ENCODE measurements around the gene EPO.

The EPO gene

DNA sequence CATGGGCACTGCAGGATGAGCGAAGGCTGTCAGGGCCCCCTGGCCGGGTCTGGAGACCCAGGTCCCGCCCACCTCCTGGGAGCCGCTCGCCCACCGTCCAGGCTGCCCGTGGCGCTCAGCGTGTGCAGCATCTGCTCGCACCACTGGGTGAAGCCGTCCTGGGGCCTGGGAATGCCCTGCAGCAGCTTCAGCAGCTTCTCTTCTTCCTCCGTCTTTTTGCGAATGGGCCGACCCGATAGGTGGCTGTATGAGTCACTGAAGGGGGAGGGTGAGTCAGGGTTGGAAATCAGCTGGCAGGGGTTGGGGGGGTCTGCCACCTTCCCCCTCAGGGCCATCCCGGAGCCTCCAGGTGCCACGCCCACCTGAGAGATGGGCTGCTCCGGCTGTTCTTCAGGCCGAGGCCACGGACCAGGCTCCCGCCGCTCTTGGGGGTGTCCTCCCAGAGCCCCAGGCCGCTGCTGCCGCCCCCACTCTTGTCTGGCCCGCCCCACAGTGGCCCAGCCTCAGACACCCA lies 38.0 kb upstream of the EPO start:
- in situ Hi-C loops (cut with MboI; ENCODE audit: low pct_unique_long_range_greater_than_20kb, low sequenced_read_pairs), result no loop called here
- DNase-seq, result no peak

DNA sequence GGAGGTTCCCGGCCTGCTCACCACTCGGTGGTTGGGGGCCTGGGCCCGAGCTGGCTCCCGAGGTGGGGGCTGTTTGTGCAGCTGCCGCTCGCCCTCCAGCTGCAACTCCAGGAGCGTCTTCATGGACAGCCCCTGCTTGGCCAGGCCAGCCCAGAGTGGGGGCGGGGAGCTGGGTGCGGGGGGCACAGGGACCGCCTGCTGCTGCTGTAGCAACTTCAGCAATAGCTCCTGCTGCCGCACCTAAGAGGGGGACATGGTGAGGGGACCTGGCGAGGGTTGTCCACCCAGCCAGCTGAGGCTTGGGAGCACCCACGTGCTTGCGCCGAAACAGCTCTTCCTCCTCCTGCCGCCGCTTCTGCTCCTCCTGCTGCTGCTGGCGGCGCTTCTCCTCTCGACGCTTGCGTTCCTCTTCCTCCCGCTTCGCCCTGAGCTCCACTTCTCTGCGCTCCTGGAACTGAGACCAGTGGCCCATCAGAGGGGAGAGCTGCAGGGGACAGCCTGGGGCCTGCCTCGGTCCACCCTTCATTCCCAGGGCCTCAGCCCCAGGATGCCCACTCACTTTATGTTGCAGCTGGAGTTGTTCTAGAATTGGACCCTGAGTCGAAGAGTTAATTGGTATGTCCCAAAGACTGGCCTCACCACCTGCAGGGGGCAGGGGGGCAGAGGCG lies 37.1 kb upstream of the EPO start:
- DNase-seq, result no peak
- in situ Hi-C loops (cut with MboI; ENCODE audit: low pct_unique_long_range_greater_than_20kb, low sequenced_read_pairs), result no loop called here

DNA sequence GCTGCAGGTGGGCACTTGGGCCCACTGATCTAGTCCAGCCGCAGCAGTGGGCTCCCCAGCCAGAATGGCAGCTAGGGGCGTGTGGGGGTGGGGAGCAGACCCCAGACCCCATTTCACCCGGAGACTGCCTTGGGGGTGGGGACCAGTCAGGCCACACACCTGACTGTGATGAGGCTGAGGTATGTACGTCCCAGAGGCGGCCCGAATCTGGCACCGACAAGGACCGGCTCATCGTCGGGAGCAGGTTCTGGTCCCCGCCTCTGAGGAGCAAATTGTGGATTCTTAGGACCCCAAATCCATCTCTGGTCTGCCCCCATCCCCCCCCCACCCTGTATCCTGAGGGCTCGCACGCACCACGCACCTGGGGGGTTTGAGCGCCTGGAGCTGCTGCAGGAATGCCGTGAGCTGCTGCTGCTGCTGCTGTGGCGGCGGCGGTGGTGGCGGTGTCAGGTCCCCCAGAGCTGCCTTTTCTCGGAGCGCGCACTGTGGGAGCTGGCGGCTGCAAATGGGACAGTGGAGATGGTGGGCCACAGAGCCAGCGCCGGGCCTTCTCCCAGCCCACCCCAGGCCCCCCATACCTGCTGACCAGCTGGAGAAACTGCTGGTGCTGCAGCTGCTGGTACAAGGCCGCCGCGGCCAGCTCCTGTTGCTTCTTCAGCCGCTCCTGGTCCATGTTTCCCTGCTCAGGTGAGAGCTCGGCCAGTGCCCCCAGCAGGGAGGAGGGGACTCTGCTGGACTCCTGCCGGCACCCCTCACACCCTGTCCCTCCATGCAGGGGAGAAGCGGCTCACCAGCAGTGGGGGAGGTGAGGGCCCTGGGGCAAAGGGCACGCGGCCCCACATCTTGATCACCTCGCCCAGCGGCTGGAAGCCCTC lies 36.4 kb upstream of the EPO start:
- in situ Hi-C loops (cut with MboI; ENCODE audit: low pct_unique_long_range_greater_than_20kb, low sequenced_read_pairs), result no loop called here

DNA sequence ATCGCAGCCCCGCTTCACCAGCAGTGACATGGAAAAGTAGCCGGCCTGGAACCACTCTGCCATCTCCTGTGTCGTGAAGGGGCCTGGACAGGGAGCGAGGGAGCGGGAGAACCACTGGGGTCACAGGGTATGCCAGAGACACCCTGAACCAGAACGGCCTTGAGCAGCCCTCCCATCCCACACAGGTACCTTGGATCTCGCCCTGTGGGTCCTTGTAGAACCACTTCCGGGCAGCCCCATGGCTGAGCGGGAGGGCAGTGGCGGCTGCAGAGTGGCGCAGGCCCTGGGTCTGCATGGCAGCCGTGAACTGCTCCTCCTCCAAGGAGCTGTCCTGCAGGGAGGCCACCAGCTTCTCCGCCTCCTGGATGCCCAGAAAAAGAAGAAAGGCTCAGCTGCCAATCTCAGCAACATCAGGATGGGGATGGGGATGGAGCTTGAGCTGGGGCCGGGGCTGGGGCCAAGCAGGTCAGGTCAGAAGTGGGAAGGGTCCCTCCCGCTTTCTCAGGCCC lies 35.7 kb upstream of the EPO start:
- no peak for DNase-seq

More for the DNA sequence above, 36.4 kb upstream of the EPO start:
- no peak for DNase-seq

DNA sequence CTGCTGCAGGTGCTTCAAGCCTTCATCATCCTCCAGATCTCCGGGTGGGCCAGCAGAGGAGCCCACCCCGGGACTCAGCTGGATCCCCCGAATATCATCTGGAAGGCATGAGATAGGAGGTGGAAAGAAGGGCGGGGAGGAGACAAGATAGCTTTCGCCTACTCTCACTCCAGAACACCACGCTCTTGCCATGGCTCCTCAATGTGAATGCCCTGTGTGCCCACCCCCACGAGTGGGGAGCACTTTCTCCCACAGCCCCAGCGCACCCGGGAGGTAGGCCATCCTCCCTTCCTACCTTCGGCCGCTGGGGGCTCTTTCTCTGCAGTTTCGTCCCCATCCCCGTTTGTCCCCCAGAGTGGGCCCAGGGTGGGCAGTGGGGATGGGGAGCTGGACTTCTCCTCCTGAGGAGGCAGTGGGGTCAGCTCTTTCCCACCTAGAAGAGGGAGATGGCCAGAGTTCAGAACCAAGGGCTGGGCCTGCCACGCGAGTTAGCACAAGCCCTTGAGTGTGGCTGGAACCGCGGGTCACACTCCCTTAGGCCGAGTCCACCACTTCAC lies 35.1 kb upstream of the EPO start:
- in situ Hi-C loops (cut with MboI; ENCODE audit: low pct_unique_long_range_greater_than_20kb, low sequenced_read_pairs), result no loop called here
- DNase-seq, result no peak

More for the DNA sequence above, 35.7 kb upstream of the EPO start:
- in situ Hi-C loops (cut with MboI; ENCODE audit: low pct_unique_long_range_greater_than_20kb, low sequenced_read_pairs), result no loop called here

DNA sequence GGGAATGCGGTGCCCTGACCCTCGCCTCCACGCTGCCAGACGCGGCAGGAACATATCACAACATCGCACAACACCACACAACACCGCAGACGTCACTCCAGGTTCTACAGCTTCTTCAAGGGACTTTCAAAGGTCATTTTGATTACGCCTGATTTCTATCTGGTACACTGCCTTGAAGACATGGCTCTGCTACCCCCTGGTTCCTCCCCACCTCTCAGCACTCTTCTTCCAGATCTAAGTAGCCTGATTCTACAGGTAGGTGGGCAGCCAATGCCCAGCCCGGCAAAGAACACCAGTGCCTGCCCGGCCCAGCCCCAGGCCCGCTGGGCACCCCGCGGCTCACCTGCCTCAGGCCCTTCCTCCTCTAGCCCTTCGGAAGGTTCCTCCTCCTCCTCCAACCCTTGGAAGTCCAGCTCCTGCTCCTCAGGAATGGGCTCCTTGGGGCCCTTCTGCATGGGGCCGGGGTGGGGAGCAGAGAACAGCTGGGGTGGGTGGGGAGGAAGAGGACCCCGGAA lies 34.6 kb upstream of the EPO start:
- in situ Hi-C loops (cut with MboI; ENCODE audit: low pct_unique_long_range_greater_than_20kb, low sequenced_read_pairs), result no loop called here
- no peak for DNase-seq

DNA sequence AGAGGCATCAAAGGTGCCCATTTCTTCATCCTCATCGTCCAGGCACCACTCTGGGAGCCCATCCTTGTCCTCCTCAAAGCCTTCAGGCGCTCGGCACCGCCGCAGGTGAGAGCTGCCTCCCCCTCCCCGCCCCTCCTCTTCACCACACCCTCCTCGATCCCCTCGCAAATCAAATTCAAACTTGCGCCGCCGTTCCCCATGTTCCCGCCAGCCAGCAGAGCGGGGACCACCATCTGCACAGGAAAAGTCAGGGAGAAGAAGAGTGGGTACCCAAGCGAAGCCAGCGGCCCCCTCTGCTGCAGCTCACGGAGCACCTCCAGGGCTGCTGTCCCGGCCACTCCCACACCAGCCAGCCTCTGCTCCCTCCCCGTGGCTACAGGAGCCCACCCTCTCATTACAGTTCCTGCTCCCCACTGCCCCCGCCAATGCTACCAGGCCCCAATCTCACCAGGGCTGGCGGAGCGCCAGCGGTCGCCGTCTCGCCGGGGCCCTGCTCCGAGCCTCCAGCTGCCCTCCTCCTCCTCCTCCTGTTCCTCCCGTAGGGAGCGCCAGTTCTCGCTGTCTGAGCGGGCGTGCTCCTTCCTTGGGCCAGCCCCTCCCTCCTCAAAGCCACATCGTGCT lies 34.0 kb upstream of the EPO start:
- in situ Hi-C loops (cut with MboI; ENCODE audit: low pct_unique_long_range_greater_than_20kb, low sequenced_read_pairs), result no loop called here
- no peak for DNase-seq

DNA sequence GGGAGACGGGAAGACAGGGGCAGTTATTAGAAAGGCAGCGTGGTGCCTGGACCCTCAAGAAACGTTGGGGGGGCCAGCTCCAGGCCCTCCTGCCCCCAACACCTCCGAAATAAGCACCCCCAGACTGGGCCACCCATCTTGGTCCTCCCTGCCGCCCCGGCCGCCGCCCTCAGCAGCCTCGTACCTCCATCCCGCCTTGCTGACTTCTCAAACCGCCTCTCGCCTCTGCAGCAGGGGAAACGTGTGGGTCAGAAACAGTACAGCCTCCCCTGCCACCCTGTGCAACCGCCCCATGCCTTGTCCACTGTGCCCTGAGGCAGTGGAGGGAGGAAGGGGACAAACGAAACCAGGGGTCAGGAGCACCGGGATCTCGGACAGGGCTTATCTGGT lies 33.5 kb upstream of the EPO start:
- in situ Hi-C loops (cut with MboI; ENCODE audit: low pct_unique_long_range_greater_than_20kb, low sequenced_read_pairs), result no loop called here
- DNase-seq, result no peak

DNA sequence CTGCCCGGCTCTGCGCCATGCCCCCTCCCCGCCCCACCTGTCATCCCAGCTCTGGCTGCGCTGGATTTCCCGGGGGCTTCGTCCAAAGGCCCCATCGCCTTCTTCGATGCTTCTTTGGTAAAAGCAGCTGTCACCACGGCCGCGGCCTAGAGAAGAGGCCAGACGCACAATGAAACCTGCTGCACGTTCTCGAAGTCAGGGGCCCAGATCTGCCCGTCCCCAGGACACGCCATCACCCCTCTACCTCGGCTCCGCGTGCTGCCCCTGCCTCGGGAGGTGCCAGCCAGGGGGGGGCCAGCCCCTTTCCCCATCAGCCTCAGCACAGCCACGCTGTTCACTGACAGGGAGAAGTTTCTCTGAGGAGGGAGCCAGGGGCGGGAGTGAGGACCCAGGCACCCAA lies 33.0 kb upstream of the EPO start:
- in situ Hi-C loops (cut with MboI; ENCODE audit: low pct_unique_long_range_greater_than_20kb, low sequenced_read_pairs), result no loop called here
- DNase-seq, result no peak

DNA sequence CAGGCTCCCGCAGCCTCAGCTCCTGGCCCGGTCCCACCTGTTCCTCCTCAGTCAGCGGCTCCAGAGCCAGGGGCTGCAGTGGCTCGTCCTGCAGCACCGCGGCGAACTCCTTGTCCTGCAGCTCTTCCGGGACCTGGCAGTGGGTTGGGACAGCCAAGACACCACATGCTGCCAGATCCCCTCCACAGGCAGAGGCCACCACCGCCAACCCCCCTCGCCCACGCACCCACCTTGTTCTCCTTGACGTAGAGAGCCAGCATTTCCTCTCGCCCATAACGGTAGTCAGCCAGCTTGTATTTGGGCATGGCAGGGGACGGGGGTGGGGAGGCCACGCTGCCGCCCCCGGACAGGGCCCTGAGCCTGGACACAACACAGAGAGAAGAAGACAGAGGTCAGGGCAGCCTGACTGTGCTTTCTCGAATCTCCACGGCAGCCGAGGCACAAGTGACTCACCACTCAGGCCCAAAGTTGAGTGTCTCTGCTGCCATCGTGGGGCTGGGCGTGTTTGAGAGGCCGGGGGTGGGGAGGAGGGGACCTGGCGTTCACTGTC lies 32.4 kb upstream of the EPO start:
- in situ Hi-C loops (cut with MboI; ENCODE audit: low pct_unique_long_range_greater_than_20kb, low sequenced_read_pairs), result no loop called here
- DNase-seq, result no peak

DNA sequence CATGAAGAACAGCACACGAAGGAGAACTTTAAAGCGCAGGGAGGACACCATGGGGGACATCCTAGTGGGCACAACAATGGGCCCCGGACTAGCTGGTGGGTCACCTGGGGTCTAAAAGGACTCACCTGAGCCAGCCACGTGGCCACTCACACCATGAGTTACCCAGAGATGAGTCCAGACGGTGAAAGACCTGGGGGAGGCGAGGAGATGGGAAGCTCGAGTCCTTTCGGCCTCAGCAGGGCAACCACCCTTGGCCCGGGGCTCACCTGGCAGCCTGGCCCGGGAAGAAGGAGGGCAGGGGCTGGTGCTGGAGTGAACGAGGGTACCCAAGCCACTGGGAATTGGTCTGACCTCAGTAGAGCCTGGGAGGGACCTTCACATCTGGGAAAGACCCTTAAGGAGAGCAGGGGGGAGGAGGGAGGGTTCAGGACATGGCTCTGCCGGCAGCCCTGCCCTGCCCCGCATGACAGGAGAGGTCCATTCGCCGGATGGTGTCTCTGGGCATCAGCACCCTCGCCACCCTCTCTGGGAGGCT lies 31.9 kb upstream of the EPO start:
- in situ Hi-C loops (cut with MboI; ENCODE audit: low pct_unique_long_range_greater_than_20kb, low sequenced_read_pairs), result no loop called here

DNA sequence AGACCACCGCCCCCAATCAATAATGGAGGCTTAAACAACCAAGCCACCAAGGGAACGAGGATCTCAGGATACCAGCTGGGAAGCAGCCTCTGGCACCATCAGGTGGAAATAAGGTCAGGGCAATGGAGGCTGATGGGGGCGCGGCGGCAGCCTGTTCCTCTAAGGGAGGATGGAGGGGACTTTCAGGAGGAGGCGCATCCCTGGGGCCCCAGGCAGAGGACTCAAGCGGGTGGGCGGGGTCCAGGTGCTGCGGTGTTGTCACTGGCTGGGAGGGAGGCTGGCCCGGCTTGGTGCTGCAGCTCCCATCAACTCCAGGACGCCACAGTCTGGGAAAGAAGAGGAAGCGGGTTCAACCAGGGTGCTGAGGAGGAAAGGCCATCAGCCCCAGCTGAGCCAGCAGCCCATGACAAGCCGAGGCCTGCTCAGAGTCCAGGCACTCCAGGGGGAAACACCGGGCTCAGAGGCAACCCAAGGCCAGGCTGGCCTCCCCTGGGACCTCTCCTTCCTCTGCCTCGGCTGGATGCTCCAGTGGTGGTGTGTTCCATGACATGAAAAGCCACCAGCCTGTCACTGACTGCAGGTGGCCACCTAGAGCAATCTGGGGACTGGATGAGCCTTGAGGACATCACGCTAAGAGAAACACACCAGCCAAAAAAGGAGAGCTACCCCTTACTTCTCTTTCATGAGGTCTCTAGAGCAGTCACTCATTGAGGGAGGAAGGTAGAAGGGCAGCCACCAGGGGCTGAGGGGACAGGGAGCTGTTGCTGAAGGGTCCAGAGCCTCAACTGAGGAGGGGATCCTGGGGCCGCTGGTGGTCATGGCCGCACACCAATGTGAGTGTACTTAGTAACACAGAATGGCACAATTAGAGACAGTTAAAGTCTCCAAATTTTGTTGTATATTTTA lies 30.8 kb upstream of the EPO start:
- in situ Hi-C loops (cut with MboI; ENCODE audit: low pct_unique_long_range_greater_than_20kb, low sequenced_read_pairs), result no loop called here

More for the DNA sequence above, 31.9 kb upstream of the EPO start:
- no peak for DNase-seq

DNA sequence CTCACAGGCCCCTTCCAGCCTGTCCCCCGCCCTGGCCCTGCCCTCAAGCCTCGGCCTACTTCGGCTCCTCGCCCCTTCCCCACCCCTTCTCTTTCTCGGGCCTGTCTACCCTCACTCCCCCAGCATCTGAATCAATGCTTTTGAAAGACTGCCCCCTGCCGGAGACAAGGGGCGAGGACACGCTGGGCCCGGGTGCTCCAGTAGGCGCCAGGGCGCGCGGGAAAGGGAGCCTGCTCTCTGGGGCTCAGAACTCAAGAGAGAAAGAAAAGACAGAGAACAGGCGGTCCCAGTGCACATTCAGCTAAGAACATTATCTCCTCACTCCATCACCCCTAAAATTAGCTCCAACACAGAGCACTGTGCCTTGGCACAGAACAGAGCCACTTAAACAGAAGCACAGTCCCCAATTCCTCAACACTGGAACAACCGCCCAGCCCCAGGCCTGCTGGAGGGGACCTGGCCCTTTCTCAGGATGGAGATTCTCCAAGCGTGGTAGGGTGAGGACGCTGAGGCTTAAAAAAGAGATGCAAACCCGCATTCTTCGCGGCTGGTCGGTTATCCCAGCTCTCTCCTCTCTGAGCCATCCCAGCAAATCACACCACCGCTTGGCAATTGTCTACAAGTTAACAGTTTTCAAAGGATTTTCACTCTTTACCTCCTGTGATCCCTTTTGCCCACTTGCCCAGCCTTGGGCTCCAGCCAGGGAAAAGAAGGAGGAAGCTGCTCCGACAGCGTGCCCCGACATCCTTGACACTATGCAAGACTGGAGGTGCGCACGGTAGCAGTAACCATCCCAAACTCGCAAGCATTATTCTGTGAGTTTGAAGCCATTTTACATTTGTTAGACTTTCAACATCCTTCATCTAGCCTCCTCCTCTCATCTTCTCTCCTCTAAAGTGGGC lies 28.3 kb upstream of the EPO start:
- peak; percentile 85 for DNase-seq

More for the DNA sequence above, 30.8 kb upstream of the EPO start:
- no peak for DNase-seq

DNA sequence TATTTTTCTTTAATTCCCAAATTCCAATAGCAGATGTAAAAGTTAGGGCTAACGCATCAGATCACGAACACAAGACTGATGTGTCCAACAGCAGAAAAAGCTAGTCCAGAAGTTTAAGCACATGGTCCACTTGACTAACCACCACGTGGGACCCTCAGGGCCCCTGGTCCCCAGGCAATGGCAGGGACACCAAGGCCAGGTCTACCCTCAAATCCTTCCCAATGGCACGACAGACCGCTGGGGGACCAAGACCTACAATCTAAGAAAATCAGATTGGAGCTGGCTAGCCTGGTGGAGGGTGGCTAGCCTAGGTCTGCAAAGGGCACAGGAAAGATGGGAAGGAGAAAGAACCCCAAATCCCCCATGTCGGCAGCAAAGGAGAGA lies 27.7 kb upstream of the EPO start:
- in situ Hi-C loops (cut with MboI; ENCODE audit: low pct_unique_long_range_greater_than_20kb, low sequenced_read_pairs), result no loop called here
- DNase-seq, result no peak

More for the DNA sequence above, 28.3 kb upstream of the EPO start:
- in situ Hi-C loops (cut with MboI; ENCODE audit: low pct_unique_long_range_greater_than_20kb, low sequenced_read_pairs), result no loop called here

DNA sequence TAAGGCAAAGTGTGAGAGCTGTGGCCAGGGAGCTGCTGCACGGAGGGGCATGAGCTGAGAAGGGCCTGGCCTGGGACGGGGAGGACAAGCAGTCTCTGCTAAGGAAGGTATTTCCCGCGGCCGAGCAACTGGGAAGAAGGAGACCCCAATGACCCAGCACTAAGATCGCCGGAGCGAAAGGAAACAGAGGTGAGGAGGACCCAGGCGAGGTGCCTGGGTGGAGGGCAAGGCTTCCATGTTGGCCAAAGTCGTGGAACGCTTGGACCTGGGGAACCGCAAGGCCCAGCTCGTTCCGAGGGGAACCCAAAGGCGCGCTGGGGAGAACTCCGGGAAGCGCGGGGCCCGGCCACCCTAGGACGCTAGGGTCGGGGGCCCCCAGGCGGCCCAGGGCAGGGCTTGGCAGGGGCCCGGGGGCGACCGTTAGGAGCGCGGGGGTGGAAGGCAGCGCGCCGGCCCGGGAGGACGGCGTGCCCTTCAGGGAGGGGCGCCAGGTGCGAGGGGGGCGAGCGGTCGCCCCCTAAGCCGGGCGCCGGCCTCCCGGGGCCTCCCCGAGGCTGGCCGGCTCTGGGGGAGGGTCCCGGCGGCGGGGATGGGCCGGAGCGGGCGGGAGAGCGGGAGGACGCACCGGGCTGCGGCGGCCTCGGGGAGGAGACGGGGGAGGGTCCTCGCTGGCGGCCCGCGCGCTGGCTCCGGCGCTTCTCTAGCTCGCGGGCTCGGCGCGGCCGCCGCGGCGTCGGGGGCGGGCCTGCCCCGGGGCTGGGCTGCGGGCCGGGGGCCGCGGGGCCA lies 26.8 kb upstream of the EPO start:
- in situ Hi-C loops (cut with MboI; ENCODE audit: low pct_unique_long_range_greater_than_20kb, low sequenced_read_pairs), result no loop called here
- no peak for DNase-seq

DNA sequence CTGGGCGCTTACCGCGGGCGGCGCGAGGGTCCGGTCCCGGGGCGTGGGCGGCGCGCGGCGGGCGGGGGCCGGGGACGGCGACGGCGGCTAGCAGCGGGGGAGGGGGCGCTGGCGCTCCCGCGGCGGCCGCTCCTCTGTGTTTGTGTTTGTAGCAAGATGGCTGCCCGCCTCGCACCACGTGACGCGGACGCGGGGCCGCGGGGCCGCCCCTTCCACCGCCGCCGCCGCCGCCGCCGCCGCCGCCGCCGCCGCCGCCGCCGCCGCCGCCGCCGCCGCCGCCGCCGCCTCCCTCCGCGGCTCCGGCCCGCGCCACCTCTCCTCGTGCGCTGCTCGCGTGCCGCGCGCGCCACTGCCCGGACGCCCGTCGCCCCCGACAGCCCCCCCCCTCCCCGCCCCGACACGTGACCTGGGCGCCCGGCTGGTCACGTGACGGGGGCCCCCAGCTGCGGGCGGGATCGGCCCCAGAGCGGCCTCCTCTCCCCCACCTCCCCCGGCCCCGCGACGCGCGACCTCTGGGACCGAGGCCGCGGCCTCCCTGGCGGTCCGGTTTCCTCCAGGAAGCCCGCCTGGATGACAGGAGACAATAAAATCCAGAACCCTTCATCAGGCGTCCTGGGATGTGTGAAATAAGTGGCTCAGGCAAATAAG lies 26.0 kb upstream of the EPO start, which contains the start of gene GIGYF1:
TSS of gene GIGYF1 (minus strand) at position 153 of the 648 bp plus-strand sequence. CDS start 6,012 bp downstream, outside the sequence.
- in situ Hi-C loops (cut with MboI; ENCODE audit: low pct_unique_long_range_greater_than_20kb, low sequenced_read_pairs), result no loop called here
- no peak for DNase-seq
